Hepatocyte (in vitro differentiated cells): ENCODE data around the gene ALG14. TPM values are rescaled to one million over a fixed set of nuclear protein-coding genes. Genes with fewer than 3 reads are reported as not detected.

Experiments
- DNase-seq: peaks from one replicate; pipeline ENCODE4 v3.0.0-alpha.2; 2016; ENCODE audit warnings: low spot score
- H2AFZ ChIP-seq: fragments of 200-600 bp; sonication (generic); 2 replicates; pipeline ENCODE4 v1.6.0; 2016; ENCODE audit warnings: antibody characterized with exemption, mild to moderate bottlenecking
- H3K27ac ChIP-seq: fragments of 200-600 bp; sonication (generic); 2 replicates; pipeline ENCODE4 v1.5.1; 2016; ENCODE audit warnings: mild to moderate bottlenecking
- H3K27me3 ChIP-seq: fragments of 200-600 bp; sonication (generic); 2 replicates; pipeline ENCODE4 v1.6.1; 2016
- H3K36me3 ChIP-seq: fragments of 200-600 bp; sonication (generic); replicated peaks from 2 replicates; pipeline ENCODE4 v1.5.1; 2016; ENCODE audit warnings: low read depth; ENCODE audit not compliant: insufficient read depth
- H3K4me1 ChIP-seq: fragments of 200-600 bp; sonication (generic); 2 replicates; pipeline ENCODE4 v1.5.1; 2016; ENCODE audit warnings: mild to moderate bottlenecking, moderate library complexity; ENCODE audit not compliant: insufficient read depth
- H3K4me2 ChIP-seq: fragments of 200-600 bp; sonication (generic); 2 replicates; pipeline ENCODE4 v1.6.0; 2016
- H3K4me3 ChIP-seq: fragments of 200-600 bp; sonication (generic); 2 replicates; pipeline ENCODE4 v1.5.1; 2016; ENCODE audit warnings: mild to moderate bottlenecking
- H3K79me2 ChIP-seq: fragments of 200-600 bp; sonication (generic); 2 replicates; pipeline ENCODE4 v1.6.0; 2017; ENCODE audit warnings: mild to moderate bottlenecking
- H3K9me2 ChIP-seq: fragments of 200-600 bp; sonication (generic); replicated peaks from 2 replicates; pipeline ENCODE4 v1.6.0; 2017; ENCODE audit warnings: mild to moderate bottlenecking; ENCODE audit not compliant: insufficient read depth
- H3K9me3 ChIP-seq: fragments of 200-600 bp; sonication (generic); 2 replicates; pipeline ENCODE4 v1.5.1; 2016; ENCODE audit warnings: low read depth, mild to moderate bottlenecking
- H4K20me1 ChIP-seq: fragments of 200-600 bp; sonication (generic); 2 replicates; pipeline ENCODE4 v1.6.0; 2016; ENCODE audit warnings: mild to moderate bottlenecking; ENCODE audit not compliant: insufficient read depth, poor library complexity, severe bottlenecking
- CTCF ChIP-seq: fragments of 200-600 bp; sonication (generic); IDR thresholded peaks from 2 replicates; pipeline ENCODE4 v1.5.1; 2016; ENCODE audit warnings: antibody characterized with exemption, mild to moderate bottlenecking; ENCODE audit not compliant: poor library complexity
- EZH2 ChIP-seq: fragments of 200-600 bp; sonication (generic); IDR thresholded peaks from 2 replicates; pipeline ENCODE4 v1.6.1; 2016; ENCODE audit warnings: antibody characterized with exemption, mild to moderate bottlenecking, borderline replicate concordance
- EZH2phosphoT487 ChIP-seq: fragments of 200-600 bp; sonication (generic); IDR thresholded peaks from one replicate; pipeline ENCODE4 v1.6.1; 2018; ENCODE audit warnings: antibody characterized with exemption, mild to moderate bottlenecking, low read depth, moderate library complexity; ENCODE audit not compliant: unreplicated experiment, severe bottlenecking
- WGBS: methylation state at CpG from one replicate; pipeline ENCODE4 v1.1.6; 2016; ENCODE audit warnings: low lambda C conversion rate; ENCODE audit errors: missing lambda C conversion rate; 5-methylcytosine and 5-hydroxymethylcytosine counted together
- polyA plus RNA-seq: library from polyadenylated mRNA; unstranded; fragments of >200 nt; fragmentation: Nextera tagmentation; extraction: Ambion mirVana; gene quantifications from 2 replicates; pipeline ENCODE4 v1.2.1, GENCODE V29; 2016
- total RNA-seq: library from RNA; depleted of rRNA; stranded (reverse); fragments of >200 nt; gene quantifications from 2 replicates; pipeline ENCODE4 v1.2.3, GENCODE V29; 2014

Gene ALG14
- total and polyA plus RNA-seq, 2 experiments from 2014 or later, result 2.5 to 22.5 TPM

- Histone ChIP-seq H3K27ac (no peak overlapping the region), H3K4me2 (no peak overlapping the region), H3K9me3 (no peaks in the 10 kb centered on the region), H3K79me2 (no peaks in the 10 kb centered on the region), H3K27me3 (no peaks in the 10 kb centered on the region), H2AFZ (no peak overlapping the region), H3K36me3 (no peaks in the 10 kb centered on the region), H3K4me1 (no peaks in the 10 kb centered on the region), H4K20me1 (no peaks in the 10 kb centered on the region), H3K4me3 (no peak overlapping the region), H3K9me2 (no peaks in the 10 kb centered on the region)
- TF ChIP-seq EZH2 (no peak), CTCF (no peak), EZH2phosphoT487 (no peak)
- no peak for DNase-seq
These were observed 84.4 kb downstream of the ALG14 start for GRCh38 chr1:94988356-94988755.

GRCh38 chr1:94986783-94987182 is 86.0 kb downstream of the ALG14 start:
- Histone ChIP-seq H2AFZ (no peak overlapping the region), H3K9me2 (no peaks in the 10 kb centered on the region), H3K9me3 (no peaks in the 10 kb centered on the region), H3K79me2 (no peaks in the 10 kb centered on the region), H3K4me3 (no peak overlapping the region), H4K20me1 (no peaks in the 10 kb centered on the region), H3K4me2 (no peak overlapping the region), H3K27me3 (no peaks in the 10 kb centered on the region), H3K27ac (no peak overlapping the region), H3K36me3 (no peaks in the 10 kb centered on the region), H3K4me1 (peaks cover 8% of the 10 kb centered on the region)
- no peak for DNase-seq
- TF ChIP-seq CTCF, result no peak
- TF ChIP-seq EZH2phosphoT487, result no peak
- TF ChIP-seq EZH2, result no peak
- WGBS, result 84% methylated on average over 6 of the region's 6 CpGs

- H4K20me1 ChIP-seq, result no peaks in the 10 kb centered on the region
- no peaks in the 10 kb centered on the region for H3K27me3 ChIP-seq
- H3K9me2 ChIP-seq, result no peaks in the 10 kb centered on the region
- no peak for TF ChIP-seq EZH2
- H3K27ac ChIP-seq, result no peak overlapping the region
- peaks cover 29% of the 10 kb centered on the region for H3K4me1 ChIP-seq
- no peaks in the 10 kb centered on the region for H3K79me2 ChIP-seq
- no peaks in the 10 kb centered on the region for H3K36me3 ChIP-seq
- no peak overlapping the region for H3K4me3 ChIP-seq
- no peak overlapping the region for H2AFZ ChIP-seq
- H3K4me2 ChIP-seq, result peak overlapping the region; percentile 4
- WGBS, result 67% methylated on average over 7 of the region's 7 CpGs
- no peaks in the 10 kb centered on the region for H3K9me3 ChIP-seq
- DNase-seq, result peak; percentile 60
These were observed 89.5 kb downstream of the ALG14 start for GRCh38 chr1:94983171-94983739.

- Histone ChIP-seq H3K4me2 (no peak overlapping the region), H3K27me3 (no peaks in the 10 kb centered on the region), H4K20me1 (no peaks in the 10 kb centered on the region), H3K9me2 (no peaks in the 10 kb centered on the region), H2AFZ (no peak overlapping the region), H3K4me3 (no peak overlapping the region), H3K9me3 (no peaks in the 10 kb centered on the region), H3K79me2 (no peaks in the 10 kb centered on the region), H3K27ac (no peak overlapping the region), H3K4me1 (peaks cover 29% of the 10 kb centered on the region), H3K36me3 (no peaks in the 10 kb centered on the region)
- WGBS, result 93% methylated on average over 2 of the region's 2 CpGs
- DNase-seq, result no peak
- TF ChIP-seq CTCF, result no peak
- TF ChIP-seq EZH2phosphoT487, result no peak
- TF ChIP-seq EZH2, result no peak
These were observed 90.4 kb downstream of the ALG14 start for GRCh38 chr1:94982398-94982797.
